ENCODE results near the gene EIF4A3. TPM values are rescaled to one million over a fixed set of nuclear protein-coding genes. Genes with fewer than 3 reads are reported as not detected.

The EIF4A3 gene
- total and polyA plus RNA-seq, 12 donors = 16.2 to 51.0 (median 34.3) TPM

DNA sequence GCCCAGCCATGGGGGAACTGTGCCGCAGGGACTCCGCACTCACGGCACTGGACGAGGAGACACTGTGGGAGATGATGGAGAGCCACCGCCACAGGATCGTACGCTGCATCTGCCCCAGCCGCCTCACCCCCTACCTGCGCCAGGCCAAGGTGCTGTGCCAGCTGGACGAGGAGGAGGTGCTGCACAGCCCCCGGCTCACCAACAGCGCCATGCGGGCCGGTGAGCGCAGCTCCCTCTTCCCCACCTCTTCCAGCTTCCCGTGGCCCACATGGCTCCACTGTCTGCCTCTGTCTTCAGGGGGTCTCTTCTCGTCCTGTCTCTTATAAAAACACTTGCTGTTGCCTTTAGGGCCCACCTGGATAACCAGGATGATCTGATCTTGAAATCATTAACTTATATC, 34.5 kb upstream of the EIF4A3 start:
- H3K4me1 ChIP-seq = no peaks in the 10 kb centered on the region
- no peak overlapping the region for H3K27ac ChIP-seq
- no peak for DNase-seq
- H3K27me3 ChIP-seq = peaks cover 0 to 10% (median 0%) of the 10 kb centered on the region in 7 donors
- no peaks in the 10 kb centered on the region for H3K36me3 ChIP-seq
- no peak for ATAC-seq
- no peaks in the 10 kb centered on the region for H3K9me3 ChIP-seq
- 90 to 93% methylated on average over 17 of the region's 17 CpGs for WGBS, 2 donors
- no peak overlapping the region for H3K4me3 ChIP-seq
- TF ChIP-seq, protein P1, sequence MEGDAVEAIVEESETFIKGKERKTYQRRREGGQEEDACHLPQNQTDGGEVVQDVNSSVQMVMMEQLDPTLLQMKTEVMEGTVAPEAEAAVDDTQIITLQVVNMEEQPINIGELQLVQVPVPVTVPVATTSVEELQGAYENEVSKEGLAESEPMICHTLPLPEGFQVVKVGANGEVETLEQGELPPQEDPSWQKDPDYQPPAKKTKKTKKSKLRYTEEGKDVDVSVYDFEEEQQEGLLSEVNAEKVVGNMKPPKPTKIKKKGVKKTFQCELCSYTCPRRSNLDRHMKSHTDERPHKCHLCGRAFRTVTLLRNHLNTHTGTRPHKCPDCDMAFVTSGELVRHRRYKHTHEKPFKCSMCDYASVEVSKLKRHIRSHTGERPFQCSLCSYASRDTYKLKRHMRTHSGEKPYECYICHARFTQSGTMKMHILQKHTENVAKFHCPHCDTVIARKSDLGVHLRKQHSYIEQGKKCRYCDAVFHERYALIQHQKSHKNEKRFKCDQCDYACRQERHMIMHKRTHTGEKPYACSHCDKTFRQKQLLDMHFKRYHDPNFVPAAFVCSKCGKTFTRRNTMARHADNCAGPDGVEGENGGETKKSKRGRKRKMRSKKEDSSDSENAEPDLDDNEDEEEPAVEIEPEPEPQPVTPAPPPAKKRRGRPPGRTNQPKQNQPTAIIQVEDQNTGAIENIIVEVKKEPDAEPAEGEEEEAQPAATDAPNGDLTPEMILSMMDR (IDR thresholded peaks at IDR 0.05) = no peak
- intact Hi-C loops (cut with DNase I) = no loop called here

DNA sequence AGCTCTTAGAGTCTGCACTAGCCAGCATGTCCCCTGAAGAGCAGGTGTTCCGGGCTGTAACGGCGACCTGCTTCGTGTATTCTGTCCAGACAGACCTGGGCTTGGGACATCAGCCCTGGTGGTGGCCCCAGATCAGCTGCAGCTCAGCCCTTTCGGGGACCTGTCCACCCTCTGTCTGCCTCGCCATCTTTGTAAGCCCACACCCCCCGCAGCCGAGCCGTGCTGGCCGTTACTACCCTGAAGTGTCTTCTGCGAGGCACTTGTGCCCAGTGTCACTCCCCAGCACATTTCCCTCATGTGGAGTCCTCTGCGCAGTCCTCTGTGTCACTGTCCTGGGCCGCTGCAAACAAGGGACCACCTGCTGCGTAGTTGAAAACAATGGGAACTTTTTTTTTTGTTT, 33.3 kb upstream of the EIF4A3 start:
- ATAC-seq = no peak
- intact Hi-C loops (cut with DNase I) = no loop called here
- H3K9me3 ChIP-seq = no peaks in the 10 kb centered on the region
- peaks cover 0 to 10% (median 0%) of the 10 kb centered on the region in 7 donors for H3K27me3 ChIP-seq
- WGBS, 2 donors = 84% methylated on average over 14 of the region's 14 CpGs
- no peak overlapping the region for H3K27ac ChIP-seq
- H3K36me3 ChIP-seq = no peaks in the 10 kb centered on the region
- no peak overlapping the region for H3K4me3 ChIP-seq
- no peak for DNase-seq
- peaks cover 0 to 6% (median 0%) of the 10 kb centered on the region in 9 donors for H3K4me1 ChIP-seq
- TF ChIP-seq, protein P1 (IDR thresholded peaks at IDR 0.05) = no peak

GRCh38 chr17:80177986-80178595, 31.2 kb upstream of the EIF4A3 start:
- intact Hi-C loops (cut with DNase I) = no loop called here
- Histone ChIP-seq H3K36me3 (no peaks in the 10 kb centered on the region), H3K4me3 (no peak overlapping the region), H3K27ac (no peak overlapping the region), H3K9me3 (no peaks in the 10 kb centered on the region), H3K4me1 (peaks cover 0 to 7% (median 0%) of the 10 kb centered on the region in 9 donors), H3K27me3 (peaks cover 0 to 10% (median 0%) of the 10 kb centered on the region in 7 donors)
- WGBS, 2 donors = 84 to 87% methylated on average over 21 of the region's 21 CpGs
- ATAC-seq = no peak
- no peak for DNase-seq
- TF ChIP-seq, protein P1 (IDR thresholded peaks at IDR 0.05) = no peak

DNA sequence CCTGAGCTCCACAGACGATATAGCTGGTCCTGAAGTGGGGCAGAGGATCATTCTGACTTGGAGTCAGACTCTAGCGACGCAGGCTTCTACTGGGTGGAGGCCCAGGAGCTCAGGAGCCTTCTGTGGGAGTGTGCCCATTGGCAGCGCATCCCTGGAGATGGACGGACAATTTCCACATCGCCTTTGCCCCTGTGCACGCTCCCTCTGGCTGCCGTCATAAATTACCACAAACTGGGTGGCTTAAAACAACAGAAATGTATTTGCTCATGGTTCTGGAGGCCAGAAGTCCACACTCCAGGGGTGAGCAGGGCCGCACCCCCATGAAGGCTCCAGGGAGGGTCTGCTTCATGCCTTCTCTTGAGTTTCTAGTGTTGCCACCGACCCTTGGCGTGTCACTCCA, 29.8 kb upstream of the EIF4A3 start:
- Histone ChIP-seq H3K27ac (no peak overlapping the region), H3K36me3 (no peaks in the 10 kb centered on the region), H3K9me3 (no peaks in the 10 kb centered on the region), H3K4me1 (peaks cover 0 to 7% (median 0%) of the 10 kb centered on the region in 9 donors), H3K4me3 (no peak overlapping the region), H3K27me3 (peaks cover 0 to 10% (median 0%) of the 10 kb centered on the region in 7 donors)
- intact Hi-C loops (cut with DNase I) = loop anchor here in 1 of 10 donors (1.0 kb wide), 1 partner anchor 35 kb away; no protein-coding TSS in a partner anchor
- ATAC-seq = no peak
- DNase-seq = no peak
- WGBS, 2 donors = 93 to 94% methylated on average over 11 of the region's 11 CpGs
- TF ChIP-seq, protein P1 (IDR thresholded peaks at IDR 0.05) = no peak

All from heart right ventricle (tissue), 16 donors.